GM12878 (cell line): ENCODE results near the gene HIGD2B.
"Not testable (repeated sequence)": the region's sequence is repeated elsewhere in the genome, so short reads cannot be mapped to it uniquely, and the experiment has no call there.

ENCODE experiments used
- CREM ChIP-seq: IDR thresholded peaks from 2 replicates; pipeline ENCODE4 v1.6.1; 2014; ENCODE audit warnings: antibody characterized with exemption, low read depth
- NFYB ChIP-seq: IDR thresholded peaks from 2 replicates; pipeline ENCODE4 v1.6.1; 2011; ENCODE audit warnings: low read depth, mild to moderate bottlenecking, low read length, improper control_type of control experiment, moderate library complexity; ENCODE audit not compliant: insufficient read depth
- RB1 ChIP-seq: fragments of 450-650 bp; formaldehyde crosslinking; IDR thresholded peaks from 2 replicates; pipeline ENCODE4 v1.6.1; 2017; ENCODE audit warnings: mild to moderate bottlenecking, borderline replicate concordance

DNA sequence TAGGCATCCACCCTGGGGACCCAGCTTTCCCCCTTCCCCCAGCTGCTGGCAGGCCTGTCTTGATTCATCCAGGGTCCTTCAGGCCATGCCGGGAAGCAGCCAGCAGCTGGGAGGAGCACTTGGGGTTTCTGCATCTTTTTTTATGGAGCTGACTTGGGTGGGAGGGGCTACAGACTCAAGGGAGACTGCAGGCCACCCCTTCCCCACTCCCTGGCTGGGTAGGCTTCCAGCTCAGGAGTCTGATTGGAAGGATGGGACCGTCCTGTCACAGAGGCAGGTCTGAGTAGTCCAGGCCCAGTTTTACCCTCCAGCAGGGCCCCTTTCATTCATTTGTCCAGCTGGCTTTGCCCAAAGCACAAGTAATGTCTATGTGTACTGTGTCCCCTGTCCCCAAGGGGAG is 43.7 kb downstream of the HIGD2B start:
- TF ChIP-seq CREM, RB1, NFYB: not testable (repeated sequence)
